Activated B cell treated with CpG ODN at 0.5 μM for 24 hours (primary cell): ENCODE measurements around the gene FBXO38. TPM values are rescaled to one million over a fixed set of nuclear protein-coding genes. Genes with fewer than 3 reads are reported as not detected.

ENCODE experiments used
- ATAC-seq: fragments of 200-7000 bp; cut with Tn5 transposase; one replicate; pipeline ENCODE4 v1.10.0; 2021; ENCODE audit warnings: low read depth, mild to moderate bottlenecking, moderate library complexity
- CTCF ChIA-PET: fragments of 350-600 bp; sonication (Branson Sonifier 250); formaldehyde crosslinking; loops from one replicate; lab custom pipeline; 2021; ENCODE audit warnings: antibody characterized with exemption; lab: Charles Lee
- POLR2A ChIA-PET: fragments of 350-600 bp; sonication (Branson Sonifier 250); formaldehyde crosslinking; loops from one replicate; lab custom pipeline; 2021; ENCODE audit warnings: antibody characterized with exemption; lab: Charles Lee
- DNase-seq: peaks from one replicate; pipeline ENCODE4 v3.0.0; 2022
- H3K27ac Mint-ChIP-seq: one replicate; pipeline ENCODE4 v1.8.0; 2020; ENCODE audit warnings: mixed read lengths
- H3K27me3 Mint-ChIP-seq: one replicate; pipeline ENCODE4 v1.8.0; 2021; ENCODE audit warnings: mixed read lengths
- H3K36me3 Mint-ChIP-seq: one replicate; pipeline ENCODE4 v1.8.0; 2021; ENCODE audit warnings: low read depth, mixed read lengths
- H3K4me1 Mint-ChIP-seq: one replicate; pipeline ENCODE4 v1.8.0; 2021; ENCODE audit warnings: mixed read lengths
- H3K4me3 Mint-ChIP-seq: one replicate; pipeline ENCODE4 v1.8.0; 2020; ENCODE audit warnings: mild to moderate bottlenecking, mixed read lengths
- H3K9me3 Mint-ChIP-seq: one replicate; pipeline ENCODE4 v1.8.0; 2020; ENCODE audit warnings: mixed read lengths
- CTCF ChIP-seq: fragments of 200-600 bp; IDR thresholded peaks from one replicate; pipeline ENCODE4 v1.8.0; 2022; ENCODE audit warnings: antibody characterized with exemption, mild to moderate bottlenecking
- intact Hi-C: fragments of 100-400 bp; cut with micrococcal nuclease; formaldehyde crosslinking; loops from one replicate; pipeline ENCODE4 v1.15.1; 2024
- total RNA-seq: library from RNA; stranded (reverse); gene quantifications from 2 replicates; pipeline ENCODE4 v1.2.3, GENCODE V29; 2022

The FBXO38 gene
- total RNA-seq, 1 donor from 2014 or later: 81.9 TPM

- POLR2A ChIA-PET: no interaction called here
- CTCF ChIA-PET: no interaction called here
- no peak overlapping the region for H3K27ac Mint-ChIP-seq
- peaks cover 86% of the 10 kb centered on the region for H3K36me3 Mint-ChIP-seq
- no peaks in the 10 kb centered on the region for H3K27me3 Mint-ChIP-seq
- TF ChIP-seq CTCF: no peak
- H3K4me1 Mint-ChIP-seq: no peaks in the 10 kb centered on the region
- DNase-seq (no peak), ATAC-seq (no peak)
- intact Hi-C loops: no loop called here
- H3K9me3 Mint-ChIP-seq: no peaks in the 10 kb centered on the region
- no peak overlapping the region for H3K4me3 Mint-ChIP-seq
These were observed 34.8 kb downstream of the FBXO38 start for GRCh38 chr5:148418511-148418910.

GRCh38 chr5:148421661-148422060 lies 37.9 kb downstream of the FBXO38 start:
- CTCF ChIA-PET: interaction anchor here (2.5 kb wide), 1 partner anchor 20 kb away, joined by 5 read pairs; no protein-coding TSS in a partner anchor
- no peak for DNase-seq
- POLR2A ChIA-PET: no interaction called here

GRCh38 chr5:148425808-148426207 lies 42.0 kb downstream of the FBXO38 start:
- no peaks in the 10 kb centered on the region for H3K9me3 Mint-ChIP-seq
- no peak for TF ChIP-seq CTCF
- peak overlapping the region; percentile 9 for H3K27ac Mint-ChIP-seq
- ChIA-PET POLR2A (no interaction called here), CTCF (no interaction called here)
- ATAC-seq (no peak), DNase-seq (no peak)
- no peaks in the 10 kb centered on the region for H3K4me1 Mint-ChIP-seq
- no peaks in the 10 kb centered on the region for H3K27me3 Mint-ChIP-seq
- H3K4me3 Mint-ChIP-seq: no peak overlapping the region
- H3K36me3 Mint-ChIP-seq: peaks cover 83% of the 10 kb centered on the region
- intact Hi-C loops: no loop called here

More at GRCh38 chr5:148421661-148422060, 37.9 kb downstream of the FBXO38 start:
- Mint-ChIP-seq H3K36me3 (peaks cover 86% of the 10 kb centered on the region), H3K4me3 (no peak overlapping the region), H3K4me1 (no peaks in the 10 kb centered on the region), H3K27me3 (no peaks in the 10 kb centered on the region), H3K9me3 (no peaks in the 10 kb centered on the region), H3K27ac (no peak overlapping the region)
- no peak for TF ChIP-seq CTCF
- intact Hi-C loops: no loop called here
- ATAC-seq: no peak

GRCh38 chr5:148426514-148426913 lies 42.8 kb downstream of the FBXO38 start:
- Mint-ChIP-seq H3K4me3 (no peak overlapping the region), H3K9me3 (no peaks in the 10 kb centered on the region), H3K36me3 (peaks cover 86% of the 10 kb centered on the region), H3K27me3 (no peaks in the 10 kb centered on the region), H3K4me1 (no peaks in the 10 kb centered on the region), H3K27ac (no peak overlapping the region)
- ATAC-seq (no peak), DNase-seq (no peak)
- intact Hi-C loops: no loop called here
- POLR2A ChIA-PET: no interaction called here
- no peak for TF ChIP-seq CTCF
- CTCF ChIA-PET: interaction anchor here (0.7 kb wide), 1 partner anchor 57 kb away, joined by 3 read pairs; no protein-coding TSS in a partner anchor

GRCh38 chr5:148427370-148428042 lies 43.7 kb downstream of the FBXO38 start:
- POLR2A ChIA-PET: no interaction called here
- intact Hi-C loops: no loop called here

More at GRCh38 chr5:148427370-148428042, 43.7 kb downstream of the FBXO38 start:
- H3K27me3 Mint-ChIP-seq: no peaks in the 10 kb centered on the region
- H3K4me1 Mint-ChIP-seq: no peaks in the 10 kb centered on the region
- no peak overlapping the region for H3K4me3 Mint-ChIP-seq
- DNase-seq (no peak), ATAC-seq (no peak)
- no peaks in the 10 kb centered on the region for H3K9me3 Mint-ChIP-seq
- TF ChIP-seq CTCF: no peak
- H3K27ac Mint-ChIP-seq: no peak overlapping the region
- H3K36me3 Mint-ChIP-seq: peaks cover 84% of the 10 kb centered on the region
- CTCF ChIA-PET: no interaction called here
